ENCODE results near the gene SP140L. TPM values are rescaled to one million over a fixed set of nuclear protein-coding genes. Genes with fewer than 3 reads are reported as not detected.
A peak's percentile ranks its signal among the peaks of the same experiment; 100 is the strongest.

The SP140L gene
- total RNA-seq, 4 donors from 2014 or later = 4.4 to 8.3 (median 6.8) TPM

GRCh38 chr2:230296917-230297316 is 30.1 kb upstream of the SP140L start:
- Histone ChIP-seq H3K4me3 (no peak overlapping the region), H3K36me3 (no peaks in the 10 kb centered on the region), H3K27ac (replicated peaks in 1 of 4) (no peak overlapping the region), H3K4me1 (no peaks in the 10 kb centered on the region), H3K27me3 (no peaks in the 10 kb centered on the region), H3K9me3 (peaks cover 0 to 22% (median 6%) of the 10 kb centered on the region in 4 donors)
- no peak for DNase-seq (ENCODE audit: extremely low spot score)
- TF ChIP-seq CTCF (IDR thresholded peaks at IDR 0.05) (no peak), EP300 (IDR thresholded peaks at IDR 0.05) (no peak), POLR2A (IDR thresholded peaks at IDR 0.05; ENCODE audit: low read depth) (no peak), POLR2AphosphoS5 (IDR thresholded peaks at IDR 0.05) (no peak)
- intact Hi-C loops (cut with DNase I) = no loop called here

GRCh38 chr2:230299618-230300017 is 27.4 kb upstream of the SP140L start:
- intact Hi-C loops (cut with DNase I) = no loop called here
- Histone ChIP-seq H3K4me1 (no peaks in the 10 kb centered on the region), H3K27ac (replicated peaks in 1 of 4) (no peak overlapping the region), H3K9me3 (peaks cover 0 to 22% (median 6%) of the 10 kb centered on the region in 4 donors), H3K27me3 (no peaks in the 10 kb centered on the region), H3K4me3 (no peak overlapping the region), H3K36me3 (no peaks in the 10 kb centered on the region)
- no peak for DNase-seq (ENCODE audit: extremely low spot score)
- TF ChIP-seq CTCF (IDR thresholded peaks at IDR 0.05) = no peak
- TF ChIP-seq POLR2A (IDR thresholded peaks at IDR 0.05; ENCODE audit: low read depth) = no peak
- TF ChIP-seq EP300 (IDR thresholded peaks at IDR 0.05) = no peak
- TF ChIP-seq POLR2AphosphoS5 (IDR thresholded peaks at IDR 0.05) = no peak
- 96% methylated on average over 2 of the region's 2 CpGs for WGBS

- intact Hi-C loops (cut with DNase I) = no loop called here
- H3K9me3 ChIP-seq = peaks cover 0 to 5% (median under 1%) of the 10 kb centered on the region in 4 donors
- no peaks in the 10 kb centered on the region for H3K36me3 ChIP-seq
- WGBS = 98% methylated on average over 14 of the region's 23 CpGs
- H3K27me3 ChIP-seq = no peaks in the 10 kb centered on the region
- TF ChIP-seq EP300 (IDR thresholded peaks at IDR 0.05) = no peak
- TF ChIP-seq POLR2AphosphoS5 (IDR thresholded peaks at IDR 0.05) = no peak
- TF ChIP-seq POLR2A (IDR thresholded peaks at IDR 0.05; ENCODE audit: low read depth) = no peak
- TF ChIP-seq CTCF (IDR thresholded peaks at IDR 0.05) = no peak
- DNase-seq (ENCODE audit: extremely low spot score) = peak; percentile 64
- no peak overlapping the region for H3K4me3 ChIP-seq
- H3K4me1 ChIP-seq = no peaks in the 10 kb centered on the region
- H3K27ac ChIP-seq (replicated peaks in 1 of 4) = no peak overlapping the region
These were observed 21.3 kb upstream of the SP140L start for GRCh38 chr2:230305416-230306275.

GRCh38 chr2:230306474-230306873 is 20.5 kb upstream of the SP140L start:
- TF ChIP-seq CTCF (IDR thresholded peaks at IDR 0.05) (no peak), POLR2AphosphoS5 (IDR thresholded peaks at IDR 0.05) (no peak), POLR2A (IDR thresholded peaks at IDR 0.05; ENCODE audit: low read depth) (no peak), EP300 (IDR thresholded peaks at IDR 0.05) (no peak)
- Histone ChIP-seq H3K4me3 (no peak overlapping the region), H3K36me3 (no peaks in the 10 kb centered on the region), H3K27ac (replicated peaks in 1 of 4) (no peak overlapping the region), H3K4me1 (no peaks in the 10 kb centered on the region), H3K27me3 (no peaks in the 10 kb centered on the region), H3K9me3 (no peaks in the 10 kb centered on the region)
- intact Hi-C loops (cut with DNase I) = no loop called here
- no peak for DNase-seq (ENCODE audit: extremely low spot score)
- WGBS = no CpG with 5 or more reads among the region's 2 CpGs

Data from esophagus muscularis mucosa (tissue), 4 donors.